Epithelial cell of umbilical artery (primary cell): ENCODE data around the gene ZNF184. TPM values are rescaled to one million over a fixed set of nuclear protein-coding genes. Genes with fewer than 3 reads are reported as not detected.

Experiments used
- total RNA-seq: library from RNA; depleted of rRNA; stranded (reverse); fragments of >200 nt; gene quantifications from 2 replicates; pipeline ENCODE4 v1.2.3, GENCODE V29; 2014

The ZNF184 gene
- total RNA-seq, result 6.2 and 8.2 TPM in 2 replicates

GRCh38 chr6:27472617-27473400, at the start of gene ZNF184:
TSS of gene ZNF184 (minus strand) at chr6:27473105. CDS start at chr6:27472294, 811 bp downstream.

Other genes with a start within 250 kb of the ZNF184 start
- not detected in 2 replicates for gene PRSS16, start 225.4 kb downstream of the ZNF184 start, total RNA-seq
- gene POM121L2, start 160.8 kb downstream of the ZNF184 start, total RNA-seq, result not detected in 2 replicates
- gene ZNF391, start 84.3 kb downstream of the ZNF184 start, total RNA-seq, result 0.32 and 0.76 TPM in 2 replicates